HEK293 (cell line): ENCODE results near the gene SETD9.

Experiments used
- CTCF ChIP-seq: fragments of 450-650 bp; formaldehyde crosslinking; IDR thresholded peaks from 2 replicates; pipeline ENCODE4 v1.5.1; 2016; ENCODE audit warnings: missing biosample characterization, missing genetic modification characterization
- YY1 ChIP-seq: fragments of 450-650 bp; formaldehyde crosslinking; IDR thresholded peaks from 2 replicates; pipeline ENCODE4 v1.5.1; 2018; ENCODE audit warnings: missing biosample characterization, missing genetic modification characterization
- ZEB2 ChIP-seq: fragments of 450-650 bp; formaldehyde crosslinking; IDR thresholded peaks from 2 replicates; pipeline ENCODE4 v1.5.1; 2016; ENCODE audit warnings: missing biosample characterization, missing genetic modification characterization
- ZNF433 ChIP-seq: fragments of 450-650 bp; formaldehyde crosslinking; IDR thresholded peaks from 2 replicates; pipeline ENCODE4 v1.5.1; 2016; ENCODE audit warnings: missing biosample characterization, missing genetic modification characterization, low read depth
- ZNF639 ChIP-seq: fragments of 450-650 bp; formaldehyde crosslinking; IDR thresholded peaks from 2 replicates; pipeline ENCODE4 v1.5.1; 2016; ENCODE audit warnings: missing biosample characterization, missing genetic modification characterization
- ZNF654 ChIP-seq: fragments of 450-650 bp; formaldehyde crosslinking; IDR thresholded peaks from 2 replicates; pipeline ENCODE4 v1.5.1; 2016; ENCODE audit warnings: low read depth, missing biosample characterization, missing genetic modification characterization
- ZNF670 ChIP-seq: fragments of 450-650 bp; formaldehyde crosslinking; IDR thresholded peaks from 2 replicates; pipeline ENCODE4 v1.5.1; 2016; ENCODE audit warnings: missing biosample characterization, missing genetic modification characterization, low read depth
- ZNF707 ChIP-seq: fragments of 450-650 bp; formaldehyde crosslinking; IDR thresholded peaks from 2 replicates; pipeline ENCODE4 v1.5.1; 2016; ENCODE audit warnings: missing biosample characterization, missing genetic modification characterization

- no peak for TF ChIP-seq ZNF654 (tag by site-specific recombination)
- no peak for TF ChIP-seq CTCF (tag by site-specific recombination)
- TF ChIP-seq ZNF670: no peak
- TF ChIP-seq ZNF639: no peak
- TF ChIP-seq ZNF707 (tag by site-specific recombination): no peak
- no peak for TF ChIP-seq ZEB2 (tag by site-specific recombination)
- TF ChIP-seq YY1: no peak
- TF ChIP-seq ZNF433 (tag by site-specific recombination): no peak
Measured at GRCh38 chr5:56919942-56920662, 10.7 kb downstream of the SETD9 start.
